Gastroesophageal sphincter (tissue), 4 donors: ENCODE results near the gene ATP11B. TPM values are rescaled to one million over a fixed set of nuclear protein-coding genes. Genes with fewer than 3 reads are reported as not detected.
A peak's percentile ranks its signal among the peaks of the same experiment; 100 is the strongest.

Experiments used
- ATAC-seq: fragments of 150-250 bp; one replicate; pipeline ENCODE4 v1.9.1; 2016; ENCODE audit warnings: mild to moderate bottlenecking, moderate library complexity
- H3K27ac ChIP-seq, 4 donors: fragments of 200-600 bp; sonication (generic) in 3 of 4; 1 replicate in 3 of 4; 2 replicates in 1 of 4; pipeline ENCODE4 v1.5.1; 2016 to 2019
- H3K27me3 ChIP-seq: fragments of 200-600 bp; sonication (generic); one replicate; pipeline ENCODE4 v1.5.1; 2019
- H3K36me3 ChIP-seq, 2 donors: fragments of 200-600 bp; sonication (generic); one replicate each; pipeline ENCODE4 v1.5.1; 2019; ENCODE audit warnings: control low read depth in 1 of 2
- H3K4me1 ChIP-seq, 3 donors: fragments of 200-600 bp; sonication (generic); 1 replicate in 2 of 3; 2 replicates in 1 of 3; pipeline ENCODE4 v1.5.1; 2016 to 2019; ENCODE audit warnings: control low read depth in 2 of 3
- H3K4me3 ChIP-seq, 2 donors: fragments of 200-600 bp; sonication (generic); one replicate each; pipeline ENCODE4 v1.5.1; 2019; ENCODE audit warnings: mild to moderate bottlenecking in 1 of 2, moderate library complexity in 1 of 2
- H3K9me3 ChIP-seq, 3 donors: fragments of 200-600 bp; sonication (generic); one replicate each; pipeline ENCODE4 v1.5.1; 2017 to 2019; ENCODE audit warnings: control low read depth in 2 of 3
- CTCF ChIP-seq, 4 experiments: fragments of 200-600 bp in 2 of 4; fragments of 450-650 bp in 2 of 4; sonication (generic) in 1 of 4; IDR thresholded peaks; one replicate each; pipeline ENCODE4 v1.5.1; 2017 to 2019; ENCODE audit warnings: antibody characterized with exemption in 4 of 4, mild to moderate bottlenecking in 2 of 4, moderate library complexity in 2 of 4
- EP300 ChIP-seq: sonication (generic); formaldehyde crosslinking; IDR thresholded peaks from one replicate; pipeline ENCODE4 v1.6.1; 2017; ENCODE audit warnings: antibody characterized with exemption, mild to moderate bottlenecking
- POLR2A ChIP-seq, 2 donors: fragments of 450-650 bp; IDR thresholded peaks; one replicate each; pipeline ENCODE4 v1.6.1; 2017; ENCODE audit warnings: antibody characterized with exemption in 2 of 2, mild to moderate bottlenecking in 2 of 2, moderate library complexity in 1 of 2
- POLR2AphosphoS5 ChIP-seq: sonication (generic); formaldehyde crosslinking; IDR thresholded peaks from one replicate; pipeline ENCODE4 v1.6.1; 2017; ENCODE audit warnings: antibody characterized with exemption
- WGBS, 2 donors: methylation state at CpG; one replicate each; pipeline ENCODE4 v1.1.5; 2018; ENCODE audit warnings: low coverage in 1 of 2; 5-methylcytosine and 5-hydroxymethylcytosine counted together
- total RNA-seq, 4 donors: library from RNA; depleted of rRNA; stranded (reverse); fragments of >200 nt; gene quantifications; one replicate each; pipeline ENCODE4 v1.1.0, GENCODE V29; 2016

Gene ATP11B
- total RNA-seq, 4 donors from 2014 or later = 53.8 to 70.7 (median 58.6) TPM

GRCh38 chr3:182793663-182794454, 555 bp downstream of the ATP11B start:
- peak overlapping the region; percentile 73 to 96 (median 94) for H3K27ac ChIP-seq
- WGBS, 2 donors = 0% methylated on average over 7 to 8 of the region's 86 CpGs
- H3K27me3 ChIP-seq = no peaks in the 10 kb centered on the region
- TF ChIP-seq POLR2AphosphoS5 (no peak), EP300 (no peak), CTCF (IDR thresholded peaks at IDR 0.05) (peak in 1 of 4 experiments; percentile 25)
- peak; percentile 73 for ATAC-seq
- no peaks in the 10 kb centered on the region for H3K9me3 ChIP-seq
- peaks cover 4 to 39% (median 4%) of the 10 kb centered on the region in 3 donors for H3K4me1 ChIP-seq
- H3K36me3 ChIP-seq = no peaks in the 10 kb centered on the region
- peak overlapping the region; percentile 79 to 91 for H3K4me3 ChIP-seq

GRCh38 chr3:182794455-182795388, 1.4 kb downstream of the ATP11B start:
- TF ChIP-seq POLR2A (IDR thresholded peaks at IDR 0.05) (no peak), CTCF (IDR thresholded peaks at IDR 0.05) (no peak), POLR2AphosphoS5 (no peak), EP300 (no peak)
- Histone ChIP-seq H3K27me3 (no peaks in the 10 kb centered on the region), H3K9me3 (no peaks in the 10 kb centered on the region), H3K36me3 (no peaks in the 10 kb centered on the region), H3K4me3 (peak overlapping the region; percentile 79 to 91), H3K4me1 (peaks cover 4 to 39% (median 4%) of the 10 kb centered on the region in 3 donors), H3K27ac (peak overlapping the region; percentile 73 to 96 (median 94))
- WGBS, 2 donors = 4 to 8% methylated on average over 10 to 13 of the region's 13 CpGs
- no peak for ATAC-seq

- no peaks in the 10 kb centered on the region for H3K9me3 ChIP-seq
- TF ChIP-seq CTCF (IDR thresholded peaks at IDR 0.05) = no peak
- no peak for TF ChIP-seq EP300
- TF ChIP-seq POLR2AphosphoS5 = no peak
- TF ChIP-seq POLR2A (IDR thresholded peaks at IDR 0.05) = no peak
- peak overlapping the region in 1 of 2 donors; percentile 91 for H3K4me3 ChIP-seq
- H3K27ac ChIP-seq = peak overlapping the region in 2 of 4 donors; percentile 35 to 94
- no peaks in the 10 kb centered on the region for H3K36me3 ChIP-seq
- ATAC-seq = no peak
- H3K4me1 ChIP-seq = peaks cover 4 to 39% (median 4%) of the 10 kb centered on the region in 3 donors
- WGBS, 2 donors = 15 to 20% methylated on average over 3 of the region's 3 CpGs
- H3K27me3 ChIP-seq = no peaks in the 10 kb centered on the region
Observed at GRCh38 chr3:182795389-182795782, 2.1 kb downstream of the ATP11B start.

- H3K27ac ChIP-seq = no peak overlapping the region
- H3K36me3 ChIP-seq = no peaks in the 10 kb centered on the region
- H3K9me3 ChIP-seq = no peaks in the 10 kb centered on the region
- H3K27me3 ChIP-seq = no peaks in the 10 kb centered on the region
- H3K4me3 ChIP-seq = no peak overlapping the region
- 82 to 89% methylated on average over 1 of the region's 1 CpG for WGBS, 2 donors
- ATAC-seq = no peak
- TF ChIP-seq POLR2AphosphoS5 = no peak
- no peak for TF ChIP-seq EP300
- TF ChIP-seq CTCF (IDR thresholded peaks at IDR 0.05) = no peak
- TF ChIP-seq POLR2A (IDR thresholded peaks at IDR 0.05) = no peak
- peaks cover 4 to 39% (median 4%) of the 10 kb centered on the region in 3 donors for H3K4me1 ChIP-seq
Observed at GRCh38 chr3:182796310-182796709, 3.0 kb downstream of the ATP11B start.
